ENCODE measurements around the gene RTN4RL1.
"Not testable (repeated sequence)": the region's sequence is repeated elsewhere in the genome, so short reads cannot be mapped to it uniquely, and the experiment has no call there.

RTN4RL1 gene

DNA sequence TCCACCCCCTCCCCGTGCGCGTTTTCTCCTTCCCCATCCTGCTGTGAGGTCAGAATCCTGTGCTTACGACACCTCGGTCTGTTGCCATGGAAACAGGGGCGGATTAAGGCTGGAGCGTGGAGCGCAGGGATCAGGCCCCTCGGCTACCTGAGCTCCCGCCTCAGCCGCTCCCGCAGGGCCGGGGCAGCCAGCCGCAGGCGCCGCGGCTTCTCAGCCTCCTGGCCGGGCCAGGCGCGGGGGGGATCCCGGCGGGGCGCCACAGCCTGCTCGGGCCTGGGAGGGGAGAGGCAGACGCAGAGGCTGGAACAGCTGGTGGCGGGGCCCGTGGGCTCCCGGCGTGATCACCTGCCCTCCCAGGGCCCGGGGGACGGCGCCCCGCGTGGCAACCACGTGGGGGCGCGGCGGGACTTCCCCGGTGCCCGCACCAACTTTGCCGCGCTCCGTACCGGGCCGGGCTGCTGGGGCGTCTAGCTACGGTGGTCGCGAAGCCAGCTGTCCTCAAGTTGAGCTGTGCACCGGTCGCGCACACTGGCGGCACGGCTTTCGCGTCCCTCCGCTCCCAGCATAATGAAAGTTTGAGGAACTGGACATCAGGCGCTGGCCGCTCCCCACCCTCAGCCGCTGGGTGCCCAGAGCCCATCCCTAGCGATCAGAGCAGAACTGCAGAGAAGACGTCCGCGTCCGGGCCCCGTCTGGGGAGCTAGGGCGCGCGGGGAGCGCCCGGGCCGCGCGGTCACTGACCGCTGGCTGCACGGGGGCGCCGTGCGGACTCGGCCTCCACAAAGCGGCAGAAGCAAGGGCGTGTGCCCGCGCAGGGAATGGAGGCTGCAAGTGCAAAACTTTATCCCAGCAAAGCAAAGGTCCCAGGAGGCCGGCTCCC is 1.2 kb downstream of the RTN4RL1 start:
- DNase-seq = no peak

DNA sequence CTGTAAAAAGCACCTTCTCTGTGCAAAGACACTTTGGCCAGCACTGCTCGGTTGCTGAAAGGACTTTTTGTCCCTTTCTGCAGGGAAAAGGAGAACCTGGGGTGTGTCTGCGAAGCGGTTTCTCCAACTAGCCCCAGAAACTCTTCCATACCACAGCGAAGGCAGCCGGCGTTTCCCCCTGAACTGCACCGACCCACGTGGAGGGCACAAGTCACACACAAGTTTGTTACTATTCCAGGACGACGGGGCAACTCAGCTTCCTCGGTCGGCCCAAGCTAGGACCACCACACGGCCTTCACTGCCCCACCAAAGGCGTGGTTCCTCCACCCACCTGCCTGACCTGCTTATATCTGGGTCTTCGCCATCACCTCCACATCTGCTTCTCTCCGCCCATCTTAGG is 1.9 kb downstream of the RTN4RL1 start:
- no peak for DNase-seq

DNA sequence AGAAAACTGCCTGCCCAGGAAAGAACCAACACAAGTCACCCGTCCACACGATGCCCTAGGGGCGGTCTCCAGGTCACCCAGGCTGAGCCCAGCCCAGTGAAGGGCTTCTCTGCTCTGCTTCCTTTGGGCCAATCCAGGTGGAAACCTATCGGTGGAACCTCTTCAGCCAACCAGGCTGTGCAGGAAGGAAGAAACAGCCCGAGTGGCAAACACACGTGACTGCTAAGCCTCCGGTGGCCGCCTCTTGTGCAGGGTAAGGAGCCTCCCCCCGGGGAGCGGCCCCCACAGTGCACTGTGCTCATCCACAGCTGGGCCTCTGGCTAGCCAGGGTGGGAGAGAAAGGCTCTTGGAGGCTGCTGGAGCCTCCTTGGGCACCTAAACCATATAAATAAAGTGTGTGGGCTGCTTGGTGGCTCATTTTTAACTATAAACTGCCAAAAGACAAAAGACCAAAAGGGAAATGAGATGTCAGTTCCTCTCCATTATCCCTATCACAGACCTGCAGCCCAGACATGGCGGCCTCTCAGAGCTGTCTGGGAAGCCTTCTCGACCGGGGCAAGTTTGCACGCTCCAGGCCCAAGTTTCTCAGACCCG is 2.4 kb downstream of the RTN4RL1 start:
- no peak for DNase-seq

DNA sequence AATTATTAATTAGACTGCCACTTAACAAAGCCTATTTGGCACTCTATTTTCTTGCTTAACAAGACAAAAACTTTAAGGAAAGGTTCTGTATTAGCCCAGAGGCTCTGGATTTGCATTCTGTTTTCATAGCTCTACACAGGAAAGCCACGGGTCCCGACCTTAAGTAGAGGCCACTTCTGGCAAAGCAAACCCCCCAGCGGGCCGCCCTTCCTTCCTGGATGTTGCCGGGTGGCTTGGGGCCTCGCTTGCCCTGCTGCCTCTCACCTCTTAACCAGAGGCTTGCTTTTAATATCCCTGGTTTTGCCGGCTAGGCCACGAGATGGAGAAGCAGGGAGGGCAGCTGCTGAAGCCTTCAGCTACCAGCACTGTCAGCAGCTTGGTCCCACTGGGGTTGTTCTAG is 4.4 kb downstream of the RTN4RL1 start:
- no peak for DNase-seq

DNA sequence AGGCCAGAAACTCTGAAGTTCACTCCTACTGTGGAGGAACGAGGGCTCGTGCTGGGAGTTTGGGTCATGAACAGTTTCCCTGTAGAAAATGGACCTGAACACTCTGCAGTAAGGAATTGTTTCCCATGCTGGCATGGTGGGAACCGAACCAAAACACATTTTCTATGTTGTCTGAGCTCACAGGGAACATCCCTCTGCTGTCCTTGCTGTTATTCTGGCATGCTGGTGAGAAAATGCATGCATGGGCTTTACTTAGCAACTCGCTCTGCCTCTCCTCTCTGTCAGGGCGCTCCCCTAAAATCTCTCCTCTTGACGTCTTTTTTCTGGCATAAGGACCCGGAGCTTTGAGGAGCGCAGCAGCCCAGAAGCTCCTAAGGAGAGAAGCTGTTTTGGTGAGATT is 5.4 kb downstream of the RTN4RL1 start:
- no peak for DNase-seq

DNA sequence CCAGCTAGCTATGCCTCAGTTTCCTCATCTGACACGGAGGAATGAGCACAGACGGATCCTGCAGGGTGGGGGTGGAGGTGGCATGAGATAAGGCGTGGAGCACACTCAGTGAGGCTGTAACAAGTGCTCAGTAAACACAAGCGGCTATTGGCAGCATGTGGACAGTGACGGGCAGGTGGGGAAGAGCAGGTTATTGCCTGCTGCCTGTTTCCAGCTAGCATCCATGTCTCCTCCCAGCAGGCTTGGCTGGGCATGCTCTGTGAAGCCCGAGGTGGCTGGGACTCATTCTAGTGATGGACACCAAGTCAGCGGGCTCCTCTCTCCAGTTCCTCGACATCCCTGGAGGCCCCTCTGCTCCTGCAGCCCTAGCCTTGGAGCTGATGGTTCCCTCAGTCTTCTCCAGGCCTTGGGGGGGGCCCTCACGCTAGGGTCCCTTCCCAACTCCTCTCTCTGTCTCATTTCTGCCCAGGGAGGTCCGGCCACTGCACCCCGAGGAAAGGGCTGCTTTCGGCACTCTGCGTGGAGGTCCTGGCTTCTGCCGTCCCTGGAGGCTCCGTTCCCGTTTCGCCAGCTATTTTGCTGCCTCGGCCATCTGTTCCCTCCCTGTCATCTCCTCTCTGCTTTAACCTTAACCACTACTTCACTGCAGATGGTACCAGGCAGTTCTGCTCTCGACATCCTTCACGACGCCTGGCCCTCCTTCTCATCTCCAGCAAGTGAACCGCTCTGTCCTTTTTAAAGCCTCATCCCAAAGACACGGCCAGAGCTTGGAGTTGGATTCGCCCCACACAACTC is 6.2 kb downstream of the RTN4RL1 start:
- DNase-seq = peak; percentile 87

DNA sequence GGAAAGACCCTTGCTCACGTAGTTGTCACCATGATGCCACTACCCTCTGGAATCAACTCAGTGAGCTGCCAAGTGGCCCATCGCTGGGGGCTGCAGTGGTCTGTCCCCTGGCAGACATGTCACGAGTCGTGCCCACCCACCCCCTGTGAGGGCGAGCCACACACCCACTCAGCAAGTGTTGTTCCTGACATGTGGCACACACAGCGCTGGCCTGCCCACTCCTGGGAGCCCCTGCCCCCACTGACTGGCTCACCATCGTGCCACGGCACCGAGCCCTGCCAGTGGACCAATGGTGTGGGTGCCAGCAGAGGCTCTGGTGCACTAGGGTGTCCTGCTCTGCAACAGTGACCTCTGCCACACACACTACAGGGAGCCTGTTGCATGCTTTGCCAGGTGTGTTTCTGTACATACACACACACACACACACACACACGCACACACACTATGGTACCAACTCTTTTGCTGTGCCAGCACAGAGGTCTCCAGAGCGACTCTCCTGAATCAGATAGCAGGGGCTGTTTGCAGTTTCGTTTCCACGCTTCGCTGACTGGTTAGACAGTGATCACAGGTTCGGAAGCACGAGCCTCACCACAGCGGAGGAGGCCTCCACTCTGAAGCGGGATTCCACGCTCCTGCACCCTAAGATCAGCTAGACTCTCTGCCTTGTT is 7.7 kb downstream of the RTN4RL1 start:
- no peak for DNase-seq

DNA sequence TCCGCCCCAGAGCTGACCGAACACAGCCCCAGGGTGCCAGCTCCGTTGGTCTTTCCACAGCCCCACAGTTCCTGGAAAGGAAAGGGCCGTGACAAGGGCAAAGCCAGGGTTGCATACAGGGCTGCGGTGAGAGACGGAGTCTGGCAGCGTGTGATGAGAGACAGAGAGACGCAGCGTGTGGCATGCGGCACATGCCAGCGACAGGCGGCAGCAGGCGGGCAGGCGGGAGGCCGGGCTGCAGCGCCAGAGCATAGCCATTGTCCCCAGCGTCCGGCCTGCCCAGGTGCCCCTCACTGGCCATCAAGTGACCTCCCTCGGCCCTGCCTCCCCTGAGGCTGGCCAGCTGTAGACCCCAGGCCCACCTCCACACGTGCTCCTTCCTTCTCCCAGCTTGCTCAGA is 8.6 kb downstream of the RTN4RL1 start:
- no peak for DNase-seq

DNA sequence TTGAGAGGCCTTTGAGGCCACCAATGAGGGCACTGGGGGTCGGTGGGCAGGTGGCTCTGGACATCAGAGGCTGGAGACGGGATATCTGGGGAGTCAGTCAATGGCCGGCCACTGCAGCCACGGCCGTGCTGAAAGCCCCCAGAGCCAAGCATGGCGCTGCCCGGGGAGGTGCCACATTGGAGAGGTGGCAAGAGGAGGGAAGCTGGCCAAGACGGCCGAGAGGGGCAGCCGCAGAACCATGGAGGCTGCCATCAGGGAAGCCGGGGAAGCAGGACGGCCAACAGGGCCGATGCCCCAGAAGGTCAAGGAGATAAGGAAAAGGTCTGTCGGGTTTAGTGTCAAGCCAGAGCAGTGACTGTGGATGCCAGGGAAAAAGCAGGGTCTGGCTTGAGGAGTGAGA is 9.8 kb downstream of the RTN4RL1 start:
- no peak for DNase-seq

DNA sequence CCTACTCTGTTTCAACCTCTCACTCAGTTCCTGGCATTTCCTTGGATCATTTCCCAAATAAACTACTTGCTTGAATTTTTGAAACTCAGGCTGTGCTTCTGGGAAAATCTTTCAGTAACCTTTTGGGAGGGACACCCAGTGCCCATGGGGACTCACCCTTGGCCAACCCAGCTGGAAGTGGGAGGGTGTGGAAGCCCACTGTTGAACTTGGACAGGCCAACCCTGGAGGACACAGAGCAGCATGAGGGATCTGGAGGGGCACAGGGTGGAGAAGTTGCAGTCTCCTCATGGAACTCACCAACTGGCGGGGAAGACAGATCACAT is 11.2 kb downstream of the RTN4RL1 start:
- DNase-seq = no peak

DNA sequence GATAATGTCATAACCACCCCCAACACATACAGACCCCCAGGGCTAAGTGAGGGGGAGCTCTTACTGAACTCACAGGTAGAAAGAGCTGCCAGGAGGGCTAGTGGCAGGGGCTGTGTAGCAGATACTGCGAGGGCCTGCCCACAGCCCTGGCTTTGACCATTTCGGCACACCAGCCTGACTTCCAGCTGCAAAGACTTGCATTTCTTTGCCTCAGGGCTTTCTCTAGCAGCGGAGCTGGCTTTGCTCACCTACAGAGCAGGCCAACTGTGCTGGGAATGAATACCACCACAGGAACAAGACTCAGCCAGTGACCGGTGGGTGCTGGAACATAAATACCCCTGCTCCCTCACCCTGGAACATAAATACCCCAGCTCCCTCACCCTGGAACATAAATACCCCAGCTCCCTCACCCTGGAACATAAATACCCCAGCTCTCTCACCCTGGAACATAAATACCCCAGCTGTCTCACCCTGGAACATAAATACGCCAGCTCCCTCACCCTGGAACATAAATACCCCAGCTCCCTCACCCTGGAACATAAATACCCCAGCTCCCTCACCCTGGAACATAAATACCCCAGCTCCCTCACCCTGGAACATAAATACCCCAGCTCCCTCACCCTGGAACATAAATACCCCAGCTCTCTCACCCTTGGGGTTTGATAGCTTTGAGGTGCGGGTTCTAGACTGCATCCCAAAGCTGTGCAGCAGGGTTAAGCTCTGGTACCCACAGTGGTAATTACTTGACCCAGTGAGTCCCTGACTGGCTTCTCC is 11.7 kb downstream of the RTN4RL1 start:
- DNase-seq = not testable (repeated sequence)

DNA sequence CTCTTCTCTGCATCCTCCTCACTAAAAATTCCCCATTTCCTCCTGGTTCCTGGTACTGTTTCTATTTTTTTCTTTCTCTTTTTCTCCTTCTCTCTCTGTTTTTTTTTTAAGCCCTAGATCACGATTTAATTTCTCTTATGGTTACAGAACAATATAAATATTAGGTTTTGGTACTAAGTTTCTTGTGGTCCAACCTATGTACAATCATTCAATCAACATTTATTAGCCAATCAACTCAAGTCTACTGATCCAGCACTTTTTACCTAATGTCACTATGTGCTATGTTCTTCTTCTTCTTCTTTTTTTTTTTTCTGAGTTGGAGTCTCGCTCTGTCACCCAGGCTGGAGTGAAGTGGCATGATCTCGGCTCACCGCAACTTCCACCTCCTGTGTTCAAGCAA is 12.6 kb downstream of the RTN4RL1 start:
- no peak for DNase-seq

DNA sequence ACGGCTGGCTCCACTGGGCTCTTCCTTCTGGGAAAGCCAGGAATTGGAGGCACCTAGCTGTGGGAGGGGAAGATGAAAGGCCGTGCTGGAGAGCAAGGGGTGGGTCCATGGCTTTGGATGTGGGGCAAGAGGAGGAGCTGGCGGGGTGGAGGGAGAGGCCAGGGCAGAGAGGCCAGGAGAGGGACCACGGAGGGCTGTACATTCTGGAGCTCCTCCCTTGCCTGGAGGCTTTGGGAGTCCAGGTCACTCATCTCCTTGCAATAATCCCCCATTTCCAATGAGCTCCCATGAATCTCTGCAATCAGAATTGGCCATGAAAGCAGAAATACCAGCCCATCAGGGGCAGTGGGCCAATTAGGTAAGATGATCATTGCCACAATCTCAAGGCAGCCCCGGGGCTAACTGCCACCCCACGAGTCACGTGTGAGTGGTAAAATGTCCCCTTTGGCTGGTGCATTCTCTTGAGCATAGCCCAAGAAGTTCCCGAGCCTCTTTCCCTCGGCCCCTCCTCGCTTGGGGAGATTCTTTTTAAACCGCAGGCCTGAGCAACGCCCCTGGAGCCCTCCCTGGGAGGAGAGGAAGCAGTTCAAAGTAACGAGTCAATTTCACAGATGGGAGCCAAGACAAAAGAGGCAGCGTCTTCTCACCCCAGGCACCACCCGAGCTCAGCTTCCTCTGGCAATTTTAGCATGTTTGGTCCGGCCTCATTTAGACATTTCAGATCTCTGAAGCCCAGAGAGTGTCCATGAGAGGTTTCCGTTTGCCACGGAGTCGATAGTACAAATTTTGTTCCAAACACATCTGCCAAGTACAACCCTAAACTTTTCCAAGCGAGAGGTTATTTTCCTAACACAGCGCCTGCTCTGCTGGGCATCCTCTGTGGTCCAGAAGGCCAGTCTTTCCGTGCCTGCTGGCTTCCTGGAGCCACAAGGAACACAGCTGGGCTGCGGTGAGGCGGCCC is 13.4 kb downstream of the RTN4RL1 start:
- no peak for DNase-seq

DNA sequence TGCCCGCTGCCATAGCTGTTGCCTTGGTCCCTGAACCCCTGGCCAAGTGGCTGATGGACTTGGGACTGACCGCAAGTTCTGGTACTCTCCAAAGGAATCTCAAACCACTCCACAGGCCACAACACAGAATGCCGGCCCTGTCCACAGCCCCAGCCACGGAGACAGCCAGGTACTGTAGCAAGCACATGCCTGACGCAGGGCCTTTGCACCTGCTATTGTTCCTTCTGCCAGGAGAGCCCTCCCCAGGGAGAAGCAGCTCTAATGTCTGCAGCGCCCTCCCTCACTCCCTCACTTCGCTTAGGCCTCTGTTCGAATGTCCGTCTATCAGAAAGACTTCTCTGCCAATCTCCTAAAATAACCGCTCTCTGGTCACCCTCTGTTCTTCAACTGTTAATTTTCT is 15.4 kb downstream of the RTN4RL1 start:
- DNase-seq = no peak

DNA sequence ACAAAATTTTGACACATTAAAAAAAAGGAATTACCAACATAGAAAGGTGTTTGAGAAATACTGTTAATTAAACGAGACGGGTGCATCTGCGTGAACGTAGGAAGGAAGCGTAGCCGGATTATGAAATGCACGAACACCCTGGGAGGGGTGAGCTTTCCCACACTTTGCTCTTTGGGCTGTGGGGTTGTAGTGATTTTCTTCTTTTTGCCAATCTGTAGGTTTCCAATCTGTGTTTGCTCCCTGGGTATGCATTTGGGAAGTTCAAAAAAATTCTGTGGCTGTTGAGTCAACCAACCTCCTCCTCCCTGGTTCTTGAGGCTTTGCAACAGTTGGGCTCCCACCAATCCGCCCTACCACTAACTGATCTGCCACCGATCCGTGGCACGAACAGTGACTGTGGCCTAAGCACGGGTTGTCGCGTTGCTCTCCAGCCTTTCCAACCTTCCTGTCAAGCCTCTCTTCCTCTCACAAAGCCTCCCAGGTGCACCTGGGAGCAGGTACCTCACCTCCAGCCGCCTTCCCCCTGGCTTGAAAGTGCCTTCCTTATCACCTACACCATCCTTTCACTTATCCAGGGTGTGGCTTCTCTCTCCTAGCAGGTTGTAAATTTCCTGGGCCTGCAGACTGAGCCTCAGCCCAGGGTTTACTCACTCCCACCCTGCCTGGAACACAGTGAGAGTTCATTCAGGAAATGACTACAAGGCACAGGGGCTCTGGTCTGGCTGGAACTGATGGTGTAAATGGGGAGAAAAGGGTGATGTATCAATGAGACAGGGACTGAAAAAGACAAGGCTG is 16.6 kb downstream of the RTN4RL1 start:
- DNase-seq = no peak

DNA sequence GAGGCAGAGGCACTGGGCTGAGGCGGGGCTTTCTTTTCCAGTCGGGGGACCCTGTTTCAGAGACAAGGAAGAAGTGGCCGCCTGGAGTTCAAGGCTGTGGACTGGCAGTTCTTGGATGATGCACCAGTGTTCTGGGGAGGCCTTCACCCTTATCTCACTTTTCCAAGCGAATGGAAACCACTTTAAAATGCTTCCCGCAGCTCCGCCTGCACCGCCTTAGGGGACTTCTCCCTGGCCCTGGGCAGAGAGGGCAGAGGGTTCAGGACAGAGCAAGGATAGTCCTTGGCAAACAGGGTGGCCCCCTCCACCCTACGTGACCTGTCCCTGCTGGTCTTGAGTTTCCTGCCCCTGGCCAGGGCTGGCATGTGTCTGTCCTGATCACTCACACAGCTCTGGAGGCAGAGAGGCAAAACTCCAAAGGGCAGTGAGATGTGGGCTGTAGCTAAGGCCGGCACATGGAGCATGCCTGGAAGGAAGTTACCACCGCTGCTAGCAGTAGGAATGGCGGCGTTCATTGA is 20.6 kb downstream of the RTN4RL1 start:
- DNase-seq = no peak

DNA sequence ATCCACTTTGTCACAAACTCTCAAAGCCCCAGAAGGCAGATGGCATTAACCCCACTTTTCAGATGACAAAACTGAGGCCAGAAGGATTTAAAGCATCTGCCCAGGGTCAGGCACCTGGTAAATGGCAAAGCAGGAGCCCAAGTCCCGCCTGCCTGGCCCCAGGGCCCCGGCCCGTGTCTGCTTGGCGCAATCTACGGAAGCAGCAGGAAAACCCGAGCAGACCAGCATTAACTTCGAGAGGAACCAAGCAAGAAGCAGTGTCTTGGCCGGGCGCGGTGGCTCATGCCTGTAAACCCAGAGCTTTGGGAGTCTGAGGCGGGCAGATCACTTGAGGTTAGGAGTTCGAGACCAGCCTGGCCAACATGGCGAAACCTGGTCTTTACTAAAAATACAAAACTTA is 21.6 kb downstream of the RTN4RL1 start:
- DNase-seq = no peak

DNA sequence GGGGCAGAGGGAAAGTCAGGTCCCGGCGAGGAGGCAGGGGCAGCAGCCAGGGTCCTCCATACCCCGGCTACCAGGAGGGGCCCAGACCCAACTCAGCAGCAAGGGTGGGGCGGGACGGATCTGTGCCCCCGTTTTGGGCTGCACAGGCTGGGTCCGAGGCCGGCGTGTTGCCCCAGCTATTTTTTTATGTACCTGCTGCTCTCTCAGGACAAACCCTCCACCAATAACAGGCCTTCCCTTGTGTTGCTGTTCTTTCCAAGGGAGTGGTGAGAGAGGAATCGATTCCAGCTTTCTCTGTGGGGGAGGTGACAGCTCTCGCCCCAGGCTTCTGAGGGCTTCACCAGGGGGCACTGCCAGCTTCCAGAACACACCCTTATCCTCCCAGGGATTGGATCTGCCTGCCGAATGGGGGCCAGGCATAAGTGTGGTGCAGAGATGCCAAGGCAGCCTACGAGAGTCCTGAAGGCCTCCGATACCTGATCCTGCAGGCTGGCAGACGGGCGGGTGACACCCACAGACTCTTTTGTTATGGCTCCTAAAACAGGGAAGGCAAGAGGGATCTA is 22.3 kb downstream of the RTN4RL1 start:
- DNase-seq = no peak

DNA sequence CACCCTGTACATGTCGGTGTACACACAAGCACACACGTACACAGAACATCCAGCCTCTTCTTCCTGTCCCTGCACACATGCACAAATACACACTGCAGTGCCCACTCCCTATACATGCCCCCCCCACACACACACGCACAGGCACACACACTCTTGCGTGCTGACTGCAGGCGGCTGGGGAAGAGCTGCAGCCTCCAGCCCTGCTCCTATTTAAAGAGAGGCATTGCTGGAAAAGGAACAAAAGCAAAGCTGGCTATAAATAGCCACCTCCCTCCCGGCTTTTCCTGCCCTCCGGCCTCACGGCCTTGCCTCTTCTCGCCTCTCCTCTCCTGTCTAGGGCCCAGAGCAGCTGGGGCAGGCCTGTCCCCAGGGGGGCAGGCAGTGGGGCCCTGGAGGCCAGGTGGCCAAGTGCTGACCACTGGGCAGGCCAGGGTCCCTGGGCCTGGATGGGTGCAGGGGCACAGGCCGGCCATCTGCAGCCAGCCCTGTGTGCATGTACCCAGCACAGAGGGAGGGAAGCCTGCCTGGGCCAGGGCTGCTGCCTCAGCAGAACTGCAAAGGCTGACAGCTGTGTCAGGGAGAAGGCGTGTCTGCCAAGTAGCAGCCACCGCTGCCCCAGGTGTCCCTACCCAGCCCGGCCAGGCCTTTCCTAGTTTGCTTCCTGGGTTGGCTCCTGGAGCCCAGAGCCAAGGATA is 25.4 kb downstream of the RTN4RL1 start:
- peak; percentile 95 for DNase-seq

All from SHP77 treated with DMSO at 0.1 percent for 48 hours (cell line).